HTERT RPE-1 (cell line): ENCODE results near the gene KAZN.

Source experiments
- in situ Hi-C: fragments of 300-500 bp; cut with MboI; formaldehyde crosslinking; loops from 4 replicates; pipeline ENCODE4 v1.14.3; 2020; ENCODE audit warnings: low sequenced_read_pairs

The KAZN gene

DNA sequence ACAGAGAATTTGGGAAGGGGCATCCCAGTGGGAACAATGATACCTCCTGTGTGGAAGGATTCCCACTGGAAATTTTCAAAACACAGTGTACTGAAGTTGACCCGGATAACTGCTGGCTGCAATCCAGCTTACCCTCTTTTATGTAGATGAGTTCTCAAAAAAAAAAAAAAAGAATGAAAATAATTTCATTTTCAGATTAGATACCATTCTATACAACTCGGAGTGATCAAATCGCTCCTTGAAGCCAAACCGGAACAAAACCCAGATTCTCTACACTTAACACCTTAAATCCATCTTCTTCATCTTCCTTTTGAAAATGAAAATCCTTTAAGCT is 69.1 kb downstream of the KAZN start:
- in situ Hi-C loops, result no loop called here

DNA sequence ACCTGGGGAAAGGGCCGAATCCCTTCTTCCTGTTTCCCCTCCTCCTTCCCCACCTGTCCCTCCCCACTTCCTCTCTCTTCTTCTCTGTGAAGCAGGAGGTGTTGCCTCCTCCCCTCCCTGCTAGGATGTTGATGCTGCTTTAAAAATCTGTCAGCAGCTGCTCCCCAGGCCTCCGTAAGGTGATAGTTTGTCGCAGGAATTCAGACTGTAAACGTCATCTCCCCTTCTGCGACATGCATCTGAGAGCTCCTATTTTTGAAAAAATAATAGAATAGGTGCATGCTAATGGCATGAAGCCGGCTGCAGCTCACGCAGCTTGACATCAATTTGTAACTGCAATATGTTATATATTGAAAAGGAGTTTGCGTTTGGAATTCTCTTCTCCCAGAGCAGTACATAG is 70.1 kb downstream of the KAZN start:
- in situ Hi-C loops, result no loop called here

DNA sequence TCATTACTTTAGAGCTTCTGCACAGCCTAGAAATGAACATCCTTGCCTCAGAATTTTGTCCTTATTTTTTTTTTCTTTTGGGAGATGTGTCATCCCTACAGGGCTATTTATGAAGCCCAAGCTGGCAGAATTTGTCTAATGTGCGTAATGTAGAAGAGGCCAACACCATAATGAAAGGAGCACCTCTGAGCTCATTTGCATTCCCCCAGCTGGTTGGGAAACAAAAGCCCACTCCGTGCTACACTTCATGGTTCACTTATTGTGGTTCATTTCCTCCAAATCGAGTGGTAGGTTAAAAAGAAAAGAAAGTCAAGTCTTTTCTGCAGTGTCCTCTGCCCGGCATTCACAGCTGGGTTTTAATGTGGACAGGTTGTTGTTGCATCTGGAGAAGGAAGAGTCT is 73.5 kb downstream of the KAZN start:
- in situ Hi-C loops, result no loop called here

DNA sequence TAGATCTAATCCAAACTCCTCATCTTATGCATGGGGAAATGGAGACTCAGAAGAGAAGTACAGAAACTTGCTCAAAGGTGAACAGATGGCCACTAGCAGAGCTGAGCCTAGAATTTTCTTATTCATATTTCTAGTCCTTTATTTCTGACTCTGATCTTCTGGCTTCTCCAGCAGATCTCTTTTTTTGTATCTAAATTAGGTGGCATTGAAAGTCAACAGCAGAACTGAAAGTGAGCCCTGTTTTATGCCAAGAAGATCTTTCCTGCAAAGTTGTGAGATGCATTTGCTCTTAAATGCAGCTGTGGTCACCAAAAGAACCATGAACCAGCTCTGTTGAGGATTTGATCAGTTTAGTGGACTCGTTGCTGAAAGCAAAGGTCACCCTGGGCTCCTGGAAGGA is 75.5 kb downstream of the KAZN start:
- in situ Hi-C loops, result no loop called here

DNA sequence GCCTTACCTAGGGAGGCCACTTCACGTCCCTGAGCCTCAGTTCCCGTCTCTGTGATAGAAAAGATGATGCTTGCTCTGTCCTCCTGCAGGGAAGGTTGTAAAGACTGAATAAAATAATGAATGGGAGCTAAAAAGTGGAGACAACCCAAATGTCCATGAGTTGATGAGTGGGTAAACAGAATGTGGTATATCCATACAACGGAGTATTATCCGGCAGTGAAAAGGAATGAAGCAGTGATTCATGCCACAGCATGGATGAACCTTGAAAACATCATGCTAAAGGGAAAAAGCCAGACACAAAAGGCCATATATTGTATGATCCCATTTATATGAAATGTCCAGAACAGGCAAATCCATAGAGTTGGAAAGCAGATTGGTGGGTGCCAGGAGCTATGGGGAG is 77.9 kb downstream of the KAZN start:
- in situ Hi-C loops, result no loop called here

DNA sequence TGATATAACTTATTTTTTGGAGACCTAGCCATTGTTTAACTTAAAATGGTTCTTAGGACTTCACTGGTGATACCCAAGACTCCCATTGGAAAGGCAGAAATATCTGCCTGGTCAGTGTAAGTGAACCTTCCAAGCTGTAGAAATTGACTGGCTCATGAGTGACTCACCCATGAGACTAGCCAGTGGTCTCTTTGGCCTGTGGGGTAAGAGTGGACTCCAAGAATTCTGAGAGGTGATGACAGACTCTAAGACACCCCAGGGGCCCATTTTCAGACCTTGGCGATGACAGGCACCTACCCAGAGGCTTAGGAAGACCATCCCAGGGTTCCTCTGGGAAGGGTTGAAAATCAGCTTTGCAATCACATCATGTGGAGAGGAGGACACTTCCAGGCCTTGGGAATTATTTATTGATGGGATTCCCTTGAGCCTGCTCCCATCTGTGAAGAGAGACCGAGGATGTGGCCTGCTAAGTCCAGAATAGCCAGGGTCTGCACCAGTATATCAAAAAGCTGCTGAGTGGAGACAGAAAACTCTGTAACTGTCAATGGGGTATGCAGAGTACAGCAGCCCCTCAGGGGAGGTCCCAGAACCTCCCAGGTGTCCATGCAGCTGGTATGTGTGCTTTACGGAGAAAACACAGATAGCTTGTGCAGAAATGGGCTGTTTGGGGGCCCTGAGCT is 78.9 kb downstream of the KAZN start:
- in situ Hi-C loops, result no loop called here

DNA sequence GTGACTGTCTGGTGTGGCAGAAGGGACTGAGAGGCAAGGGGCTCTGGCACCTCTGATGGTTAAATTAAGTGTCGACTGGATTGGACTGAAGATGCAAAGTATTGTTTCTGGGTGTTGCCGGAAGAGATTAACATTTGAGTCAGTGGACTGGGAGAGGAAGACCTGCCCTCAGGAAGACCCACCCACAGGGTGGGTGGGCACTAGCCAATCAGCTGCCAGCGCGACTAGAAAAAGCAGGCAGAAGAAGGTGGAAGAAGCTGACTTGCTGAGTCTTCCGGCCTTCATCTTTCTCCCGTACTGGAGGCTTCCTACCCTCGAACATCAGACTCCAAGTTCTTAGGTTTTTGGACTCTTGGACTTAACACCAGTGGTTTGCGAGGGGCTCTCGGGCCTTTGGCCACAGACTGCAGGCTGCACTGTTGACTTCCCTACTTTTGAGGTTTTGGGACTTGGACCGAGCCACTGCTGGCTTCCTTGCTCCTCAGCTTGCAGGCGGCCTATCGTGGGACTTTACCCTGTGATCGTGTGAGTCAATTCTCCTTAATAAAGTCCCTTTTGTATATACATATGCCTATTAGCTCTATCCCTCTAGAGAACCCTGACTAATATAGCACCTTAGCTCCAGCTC is 79.6 kb downstream of the KAZN start:
- in situ Hi-C loops, result no loop called here

DNA sequence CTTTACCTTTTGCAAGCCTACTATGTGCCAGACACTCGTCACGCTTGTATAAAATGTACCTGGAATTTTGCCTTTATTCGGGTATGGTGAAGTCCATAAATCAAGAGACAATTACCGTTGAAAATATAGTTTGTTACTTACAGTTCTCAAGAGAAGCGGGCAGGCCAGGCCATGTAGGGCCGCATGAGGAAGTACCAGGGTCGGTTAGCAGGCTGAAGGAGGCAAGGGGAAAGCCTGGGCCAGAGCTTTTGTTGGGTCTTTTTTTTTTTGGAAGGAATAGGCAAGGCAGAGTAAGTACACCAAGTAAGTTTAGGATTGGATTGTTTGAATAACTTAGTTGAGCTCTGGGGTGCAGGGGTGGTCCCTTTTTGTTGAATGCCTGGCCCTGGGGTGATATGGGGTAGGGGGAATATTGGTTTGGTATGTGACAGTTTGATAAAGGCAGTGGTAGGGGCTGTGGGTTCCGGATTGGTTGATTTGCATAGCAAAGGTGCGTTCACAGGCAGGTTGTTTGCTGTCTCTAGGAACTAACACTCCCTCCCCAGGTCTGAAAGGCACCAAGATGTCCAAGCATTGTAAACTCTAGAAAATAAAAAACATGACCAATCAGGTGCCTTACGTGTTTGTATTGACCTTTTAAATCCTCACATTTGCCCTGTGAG is 80.7 kb downstream of the KAZN start:
- in situ Hi-C loops, result no loop called here

DNA sequence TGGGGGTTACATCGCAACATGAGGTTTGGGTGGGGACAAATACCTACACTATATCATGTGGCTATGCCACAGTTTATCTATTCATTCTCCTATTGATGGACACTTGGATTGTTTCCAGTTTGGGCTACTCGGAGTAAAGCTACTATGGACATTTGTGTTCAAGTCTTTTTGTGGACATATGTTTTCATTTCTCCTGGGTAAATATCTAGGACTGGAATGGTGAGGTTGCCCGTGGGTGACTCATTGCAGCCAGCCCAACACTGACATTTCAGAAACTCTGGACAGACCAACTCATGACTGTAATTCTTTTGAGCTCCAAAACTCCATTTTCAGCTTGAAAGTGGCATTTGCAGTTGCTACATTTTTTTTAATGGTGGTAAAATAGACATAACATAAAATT is 82.7 kb downstream of the KAZN start:
- in situ Hi-C loops, result no loop called here

DNA sequence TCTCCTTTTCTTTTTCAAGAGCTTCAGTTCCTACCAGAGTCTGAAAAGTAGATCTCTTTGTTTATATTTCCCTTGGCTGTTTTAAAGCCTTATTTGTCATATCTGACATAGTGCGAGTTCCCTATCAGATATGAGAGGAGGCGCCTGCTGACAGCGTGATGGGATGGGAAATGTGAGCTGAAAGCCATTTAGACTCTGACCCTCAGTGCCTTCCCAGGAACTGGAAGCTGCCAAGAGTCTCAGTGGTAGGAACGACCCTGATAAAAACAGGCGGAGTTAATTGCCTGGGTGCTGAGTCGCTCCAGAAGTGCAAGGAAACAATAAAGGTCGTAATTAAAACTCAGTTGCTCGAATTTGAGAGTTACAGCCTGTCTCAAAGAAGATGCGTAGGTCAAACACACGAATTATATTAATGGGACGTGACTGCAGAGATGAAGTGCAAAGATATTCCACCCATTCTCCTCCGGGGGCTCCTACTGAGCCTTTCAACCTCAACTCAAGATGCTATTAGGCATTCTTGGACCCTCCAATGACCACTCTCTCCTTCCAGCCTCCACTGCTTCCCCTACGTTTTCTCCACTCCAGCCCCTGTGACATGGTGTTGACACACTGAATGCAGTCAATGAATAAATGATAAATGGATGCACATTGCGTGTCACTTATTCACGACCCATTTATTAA is 84.6 kb downstream of the KAZN start:
- in situ Hi-C loops, result no loop called here

DNA sequence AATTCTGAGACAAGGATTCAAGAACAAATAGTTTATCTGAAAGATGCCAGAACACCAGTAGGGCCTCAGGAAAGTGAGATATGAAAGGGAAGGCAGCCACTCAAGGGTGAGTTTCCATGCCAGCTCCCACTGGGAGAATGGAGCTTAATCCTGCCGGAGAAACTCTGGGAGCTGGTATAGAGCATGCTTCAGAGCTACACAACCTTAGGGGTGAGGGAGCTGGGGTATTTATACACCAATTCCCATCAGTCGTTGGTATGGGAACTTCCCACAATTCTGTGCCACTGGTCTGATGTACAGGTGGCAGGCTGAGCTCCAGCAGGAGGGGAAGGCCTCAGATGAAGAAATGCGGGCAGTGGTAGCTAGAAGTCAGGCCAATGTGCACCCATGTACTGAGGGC is 86.6 kb downstream of the KAZN start:
- in situ Hi-C loops, result no loop called here

DNA sequence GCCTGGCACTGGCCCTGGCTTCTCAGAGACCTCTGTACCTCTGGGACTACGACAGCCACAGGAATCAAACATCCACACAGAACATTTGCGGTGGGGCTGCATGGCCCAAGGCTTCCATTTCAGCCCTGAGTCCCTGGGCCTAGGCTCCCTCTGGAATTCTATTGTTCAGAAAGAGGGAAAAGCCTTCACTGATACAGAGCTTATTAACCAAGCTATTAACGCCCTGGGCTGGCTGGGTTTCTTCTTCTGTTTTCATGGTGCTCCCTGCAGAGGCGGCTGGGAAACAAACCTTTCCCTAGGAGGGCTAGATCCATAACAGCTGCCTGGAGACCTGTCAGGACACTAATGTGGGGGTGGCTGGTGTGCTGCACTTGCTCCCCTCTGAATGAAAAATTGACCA is 88.2 kb downstream of the KAZN start:
- in situ Hi-C loops, result no loop called here

DNA sequence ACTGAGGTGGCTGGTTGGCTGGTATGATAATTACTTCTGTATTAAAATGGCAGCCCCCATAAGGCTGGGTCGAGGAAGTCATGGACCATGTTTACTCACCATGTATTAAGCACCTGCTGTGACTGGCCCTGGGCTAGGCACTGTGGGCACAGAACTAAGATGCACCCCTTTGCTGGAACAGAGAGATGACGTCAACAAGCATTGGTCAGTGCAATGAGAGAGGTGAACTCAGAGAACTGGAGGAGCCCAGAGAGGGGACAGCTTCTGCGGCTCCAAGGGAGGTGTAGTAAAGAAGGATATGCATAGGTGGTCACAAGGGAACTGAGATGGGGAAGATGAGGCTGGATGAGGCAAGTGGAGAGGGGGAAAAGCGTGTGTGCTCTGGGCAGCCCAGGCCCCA is 88.7 kb downstream of the KAZN start:
- in situ Hi-C loops, result no loop called here

DNA sequence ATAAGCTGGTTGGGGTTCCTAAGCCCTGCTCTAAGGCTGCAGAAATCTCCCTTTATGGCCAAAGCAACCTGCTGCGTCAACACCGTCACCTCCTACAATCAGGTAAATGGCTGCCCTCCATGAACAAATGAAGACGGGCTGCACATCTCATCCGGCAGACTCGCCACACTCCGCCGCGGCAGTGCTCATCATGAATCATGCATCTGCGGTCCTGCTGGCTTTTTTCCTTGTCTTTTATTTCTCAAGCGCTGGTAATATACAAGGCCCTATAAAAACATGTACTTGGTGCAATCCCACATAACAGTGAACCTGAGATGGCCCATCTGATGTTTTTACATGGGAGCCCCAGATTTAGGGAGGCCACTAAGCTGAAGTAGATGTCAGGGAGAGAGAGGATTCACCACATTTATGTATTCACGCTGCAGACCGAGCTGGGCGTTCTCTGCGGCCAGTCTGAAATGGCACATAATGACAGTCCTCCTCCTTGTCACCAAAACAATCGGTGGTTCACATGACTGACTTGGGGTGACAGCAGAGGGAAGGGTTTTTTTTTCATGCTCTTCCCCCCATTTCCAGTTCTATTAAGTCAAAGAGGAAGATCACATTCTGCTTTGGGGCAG is 91.6 kb downstream of the KAZN start:
- in situ Hi-C loops, result no loop called here

DNA sequence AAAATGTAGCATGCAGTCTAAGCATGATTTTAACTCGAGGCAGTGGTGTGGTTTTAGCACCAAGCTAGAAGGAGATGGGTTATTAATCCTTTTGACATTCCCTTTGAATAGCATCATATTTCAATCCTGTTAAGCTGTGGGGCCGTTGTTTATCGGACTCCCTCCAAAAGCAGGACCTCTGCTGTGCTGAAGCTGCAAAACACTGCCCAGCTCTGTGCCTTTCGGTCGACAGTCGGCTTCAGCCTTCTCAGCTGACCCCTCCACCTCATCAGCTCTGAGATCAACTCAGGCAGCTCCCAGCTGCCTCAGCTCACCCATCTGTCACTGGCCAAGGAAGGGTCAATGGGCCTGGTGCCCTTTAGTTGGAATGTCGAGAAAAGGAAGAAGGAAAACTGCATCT is 95.5 kb downstream of the KAZN start:
- in situ Hi-C loops, result no loop called here

DNA sequence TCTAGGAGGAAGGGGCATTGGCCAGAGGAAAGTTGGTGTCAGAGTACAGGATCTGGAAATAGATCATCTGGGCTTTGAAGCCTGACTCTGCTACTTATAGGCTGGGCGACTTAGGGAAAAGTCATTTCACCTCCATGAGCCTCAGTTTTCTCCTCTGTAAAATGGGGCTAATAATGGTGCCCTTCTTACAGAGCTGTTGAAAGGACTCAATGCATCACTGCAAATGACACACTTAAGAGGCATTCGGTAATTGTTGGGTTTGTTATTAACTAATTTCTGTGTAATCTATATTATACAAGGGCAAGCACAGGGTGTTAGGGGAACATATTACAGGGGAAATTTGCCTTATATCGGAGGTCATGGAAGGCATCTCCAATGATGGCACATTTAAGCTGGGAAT is 96.1 kb downstream of the KAZN start:
- in situ Hi-C loops, result no loop called here

DNA sequence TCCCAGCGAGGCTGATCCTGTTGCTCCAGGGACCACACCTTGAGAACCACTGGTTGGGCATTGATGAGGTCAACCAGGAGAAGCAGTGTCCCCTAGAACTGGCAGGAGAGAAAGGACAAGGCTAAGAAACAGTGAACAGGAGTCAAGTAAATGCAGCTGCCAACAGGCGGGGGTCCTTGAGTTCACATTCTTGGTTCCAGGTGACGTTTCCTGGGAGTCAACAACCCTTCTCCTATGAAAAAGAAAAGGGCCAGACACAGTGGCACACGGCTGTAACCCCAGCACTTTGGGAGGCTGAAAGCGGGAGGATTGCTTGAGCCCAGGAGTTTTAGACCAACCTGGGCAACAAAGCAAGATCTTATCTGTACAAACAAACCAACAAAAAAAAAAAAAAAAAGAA is 98.3 kb downstream of the KAZN start:
- in situ Hi-C loops, result no loop called here

DNA sequence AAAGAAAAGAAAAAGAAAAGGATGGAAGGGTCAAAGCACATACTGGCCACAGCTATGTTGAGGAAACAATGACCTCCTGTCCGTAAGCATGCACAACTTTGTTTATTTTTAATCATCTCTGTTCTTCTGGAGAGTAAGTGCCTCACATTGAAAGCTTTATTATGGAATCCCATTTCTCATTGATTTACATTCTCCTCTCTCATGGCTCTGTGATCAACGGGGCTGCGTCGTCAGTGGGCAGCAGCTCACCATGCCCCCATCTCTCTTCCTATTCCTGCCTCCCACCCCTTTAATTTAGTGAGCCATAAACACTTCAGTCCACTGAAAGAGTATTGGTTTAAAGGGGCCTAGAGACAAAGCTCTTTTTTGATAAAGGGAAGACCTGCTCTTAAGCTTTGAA is 98.9 kb downstream of the KAZN start:
- in situ Hi-C loops, result no loop called here

DNA sequence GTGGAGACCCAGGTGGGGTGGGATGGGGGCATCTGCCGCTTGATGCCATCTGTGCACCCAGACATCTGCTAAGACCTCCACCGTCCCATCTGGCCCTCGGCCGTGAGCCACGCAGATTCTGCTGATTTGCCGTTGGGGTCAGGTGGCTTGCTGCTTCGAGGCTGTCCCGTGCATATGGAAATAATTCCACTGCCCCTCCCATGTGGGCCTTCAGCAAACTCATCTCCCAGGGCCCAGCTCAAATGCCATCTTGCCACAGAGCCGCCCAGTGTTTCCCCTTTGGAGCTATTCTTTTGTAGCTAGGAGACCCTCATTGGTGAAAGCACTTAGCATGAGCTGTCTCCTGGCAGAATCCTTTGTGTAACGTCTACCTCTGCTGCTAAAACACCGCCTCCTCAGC is 99.8 kb downstream of the KAZN start:
- in situ Hi-C loops, result no loop called here

DNA sequence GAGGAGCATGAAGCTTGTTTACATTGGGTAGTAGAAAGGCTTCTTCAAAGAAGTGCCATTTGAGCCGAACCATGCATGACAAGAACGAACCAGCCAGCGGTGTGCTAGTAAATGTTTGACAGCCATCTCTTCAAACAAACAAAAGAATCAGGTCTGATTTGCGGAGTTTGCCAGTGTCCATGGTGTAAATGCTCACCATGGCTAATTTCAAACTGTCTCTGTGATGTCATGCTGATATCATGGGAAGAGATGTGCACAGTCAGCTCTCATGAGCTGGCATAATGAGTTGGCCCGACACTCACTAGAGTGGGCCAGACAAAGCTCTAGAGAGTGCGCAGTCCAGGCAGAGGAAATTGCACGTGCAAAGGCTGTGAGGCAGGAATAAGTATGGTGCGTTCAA is 101.1 kb downstream of the KAZN start:
- in situ Hi-C loops, result no loop called here

DNA sequence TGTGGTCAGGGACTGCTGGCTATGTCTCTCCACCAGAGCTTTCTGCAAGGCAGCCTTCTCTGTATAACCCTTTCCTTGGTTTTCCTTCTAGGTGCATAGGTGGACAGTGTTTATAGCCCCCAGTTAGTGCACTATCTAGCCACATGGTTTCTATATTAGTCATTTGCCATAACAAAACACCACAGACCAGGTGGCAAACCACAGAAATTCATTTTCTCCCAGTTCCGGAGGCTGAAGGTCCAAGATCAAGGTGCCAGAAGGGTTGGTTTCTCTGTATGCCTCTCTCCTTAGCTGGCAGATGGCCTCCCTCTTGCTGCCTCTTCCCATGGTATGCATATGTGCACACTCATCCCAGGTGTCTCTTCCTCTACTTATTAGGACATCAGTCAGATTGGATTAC is 106.4 kb downstream of the KAZN start:
- in situ Hi-C loops, result no loop called here

DNA sequence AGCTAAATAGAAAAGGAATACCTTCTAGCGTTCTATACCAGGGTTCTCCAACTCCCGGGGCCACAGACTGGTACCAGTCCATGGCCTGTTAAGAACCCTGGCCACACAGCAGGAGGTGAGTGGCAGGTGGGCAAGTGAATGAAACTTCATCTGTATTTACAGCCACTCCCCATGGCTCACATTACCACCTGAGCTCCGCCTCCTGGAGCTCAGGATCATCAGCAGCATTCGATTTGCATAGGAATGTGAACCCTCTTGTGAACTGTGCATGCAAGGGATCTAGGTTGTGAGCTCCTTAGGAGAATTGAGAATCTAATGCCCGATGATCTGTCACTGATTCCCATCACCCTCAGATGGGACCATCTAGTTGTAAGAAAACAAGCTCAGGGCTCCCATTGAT is 107.3 kb downstream of the KAZN start:
- in situ Hi-C loops, result no loop called here
